Hematopoietic multipotent progenitor cell treated with erythropoietin and hydrocortisone succinate and interleukin-3 and kit ligand, for 15 days (in vitro differentiated cells): ENCODE results near the gene AK8.
A peak's percentile ranks its signal among the peaks of the same experiment; 100 is the strongest.

ENCODE experiments used
- DNase-seq: peaks from one replicate; pipeline ENCODE4 v3.0.0-alpha.2; 2015; ENCODE audit warnings: low spot score

AK8 gene

DNA sequence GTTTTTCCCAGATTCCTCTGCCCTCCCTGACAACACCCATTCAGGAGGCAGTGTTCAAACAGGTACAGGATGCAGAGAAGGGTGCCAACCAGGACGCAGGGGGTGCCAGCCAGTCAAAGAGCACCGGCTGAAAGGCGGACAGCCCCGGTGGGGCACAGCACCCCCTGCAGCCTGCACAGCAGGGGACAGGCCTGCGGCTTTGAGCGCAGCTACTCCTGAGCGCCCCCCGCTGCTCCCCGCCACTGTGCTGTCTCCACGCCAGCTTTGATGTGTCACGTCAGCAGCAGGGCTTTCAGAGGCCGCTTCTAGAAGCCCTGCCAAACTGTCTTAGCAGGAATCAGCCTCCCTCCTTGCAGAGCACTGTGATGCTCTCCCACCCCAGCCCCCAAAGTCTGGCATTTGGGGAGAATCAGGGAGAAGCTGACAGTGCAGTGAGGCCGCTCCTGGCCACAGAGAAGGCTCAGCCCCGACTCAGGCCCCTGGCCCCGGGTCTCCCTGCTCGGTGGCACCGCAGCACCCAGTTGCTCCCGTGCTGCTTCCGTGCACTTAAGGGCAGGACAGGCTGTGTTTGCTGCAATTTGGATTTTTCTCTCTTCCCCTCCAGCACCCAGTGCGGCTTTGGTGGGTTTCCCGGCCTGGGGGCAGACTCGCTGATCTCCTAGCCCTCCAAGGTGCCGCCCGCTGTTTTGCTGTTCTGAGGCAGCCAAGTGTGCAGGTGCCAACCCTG is 20.3 kb downstream of the AK8 start:
- DNase-seq, result no peak

DNA sequence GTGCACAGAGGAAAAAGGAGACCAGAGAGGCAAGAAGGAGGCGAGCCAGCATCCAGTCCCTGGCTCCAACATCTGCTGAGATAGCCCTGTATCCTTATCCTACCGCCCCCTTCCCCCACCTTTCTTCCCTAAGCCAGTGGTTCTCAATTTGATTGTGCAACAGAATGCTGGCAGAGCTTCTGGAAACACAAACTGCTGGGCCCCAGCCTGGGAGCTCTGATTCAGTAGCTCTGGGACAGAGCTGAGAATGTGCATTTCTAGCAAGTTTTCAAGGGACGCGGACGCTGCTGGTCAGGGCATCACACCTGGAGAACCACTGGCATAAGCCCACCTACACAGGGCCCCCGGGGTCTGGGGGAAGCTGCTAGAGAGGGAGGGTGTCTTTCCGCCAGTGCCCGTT is 21.1 kb downstream of the AK8 start:
- DNase-seq, result no peak

DNA sequence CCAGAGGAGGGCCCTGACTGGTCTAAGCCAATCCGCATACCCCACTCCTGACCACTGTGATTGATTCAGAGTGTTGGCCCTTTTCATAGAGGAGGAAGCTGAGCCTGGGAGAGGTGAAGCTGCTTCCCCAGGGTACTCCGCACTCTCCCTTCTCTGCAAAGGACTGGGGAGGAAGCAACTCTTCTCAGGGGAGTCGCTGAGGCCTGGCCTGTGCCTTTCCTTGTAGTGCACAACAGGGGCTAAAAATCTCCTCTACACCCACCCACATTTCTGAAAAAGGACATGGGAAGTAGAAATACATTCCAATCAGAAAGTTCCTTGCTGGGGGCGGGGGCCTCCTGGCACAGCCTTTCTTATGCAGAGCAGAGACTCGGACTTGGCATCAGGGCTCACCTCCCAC is 22.2 kb downstream of the AK8 start:
- DNase-seq, result no peak

DNA sequence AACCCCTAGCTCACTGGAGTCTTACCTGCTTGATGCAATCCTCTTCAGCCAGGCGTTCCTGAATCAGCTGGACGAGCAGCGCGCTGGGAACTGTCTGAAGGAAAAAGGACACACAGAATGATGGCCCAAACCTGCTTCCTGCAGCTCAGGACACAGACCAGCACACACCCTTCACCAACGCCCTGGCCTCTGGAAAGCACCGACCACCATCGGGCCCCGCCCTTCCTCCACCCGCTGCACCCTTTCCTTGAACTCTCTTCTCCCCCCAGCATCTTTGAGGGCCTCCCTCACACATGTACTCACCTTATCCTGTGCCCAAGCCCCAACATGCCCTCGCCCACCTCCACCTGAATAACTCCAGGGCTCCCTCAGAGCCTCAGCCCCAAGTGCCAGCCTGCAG is 23.3 kb downstream of the AK8 start:
- DNase-seq, result no peak

DNA sequence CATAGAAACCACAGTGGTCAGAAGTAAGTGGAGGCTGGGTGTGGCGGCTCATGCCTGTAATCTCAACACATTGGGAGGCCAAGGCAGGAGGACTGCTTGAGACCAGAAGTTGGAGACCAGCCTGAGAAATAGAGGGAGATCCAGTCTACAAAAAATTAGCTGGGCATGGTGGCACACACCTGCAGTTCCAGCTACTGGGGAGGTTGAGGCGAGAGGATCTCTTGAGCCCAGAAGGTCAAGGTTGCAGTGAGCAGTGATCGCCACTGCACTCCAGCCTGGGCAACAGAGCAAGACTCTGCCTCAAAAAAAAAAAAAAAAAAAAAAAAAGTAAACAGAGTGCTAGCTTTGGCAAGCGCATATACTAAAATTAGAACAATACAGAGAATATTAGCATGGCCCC is 24.6 kb downstream of the AK8 start:
- DNase-seq, result no peak

DNA sequence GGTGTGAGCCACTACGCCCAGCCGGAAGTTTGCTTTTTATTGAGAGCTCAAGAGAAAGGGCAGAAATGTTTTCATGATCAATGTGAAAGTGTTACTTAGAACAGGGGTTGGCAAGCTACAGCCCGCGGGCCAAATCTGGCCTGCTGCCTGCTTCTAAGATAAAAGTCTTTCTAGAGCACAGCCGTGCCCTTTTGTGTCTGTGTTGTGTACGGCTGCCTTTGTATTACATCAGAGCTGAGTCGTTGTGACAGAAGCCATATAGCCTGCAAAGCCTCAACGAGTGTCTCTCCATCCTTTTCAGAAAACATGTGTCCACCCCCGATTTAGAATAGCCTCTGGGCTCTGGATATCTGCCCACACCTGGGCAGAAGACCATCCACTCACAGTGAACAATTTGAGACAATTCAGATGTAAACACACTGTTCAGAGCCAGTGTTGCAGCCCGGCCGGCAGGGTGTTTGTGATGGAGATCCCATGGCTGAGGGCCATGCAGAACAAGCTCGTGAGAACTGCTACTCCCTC is 28.8 kb downstream of the AK8 start:
- peak; percentile 8 for DNase-seq

DNA sequence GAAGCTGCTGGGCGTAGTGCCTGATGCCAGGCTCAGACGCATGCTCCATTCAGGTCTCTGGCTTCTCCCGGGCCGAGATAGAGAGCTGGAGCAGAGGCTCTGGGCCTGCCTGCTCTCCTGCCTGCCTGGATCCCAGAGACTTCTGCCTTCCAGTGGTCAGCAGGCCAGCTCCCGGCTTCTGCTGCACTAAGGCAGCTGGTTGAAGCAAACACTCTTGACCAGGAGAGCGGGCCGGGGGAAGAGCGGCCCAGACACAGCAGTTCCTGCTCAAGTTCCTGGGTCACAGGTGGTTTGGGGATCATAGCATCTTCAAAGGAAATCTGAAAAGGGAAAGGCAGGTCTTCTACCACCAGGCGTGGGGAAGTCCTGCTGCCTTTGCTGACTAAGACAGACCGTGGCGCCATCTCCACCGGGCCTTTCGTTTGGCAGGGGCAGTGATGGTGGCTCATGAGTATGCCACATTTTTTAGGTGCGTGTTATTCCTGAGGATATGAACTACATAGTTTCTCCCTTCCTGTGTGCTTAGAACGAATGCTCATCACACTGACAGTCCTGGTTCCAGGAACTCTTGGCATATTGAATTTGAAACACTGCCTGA is 31.1 kb downstream of the AK8 start:
- no peak for DNase-seq

DNA sequence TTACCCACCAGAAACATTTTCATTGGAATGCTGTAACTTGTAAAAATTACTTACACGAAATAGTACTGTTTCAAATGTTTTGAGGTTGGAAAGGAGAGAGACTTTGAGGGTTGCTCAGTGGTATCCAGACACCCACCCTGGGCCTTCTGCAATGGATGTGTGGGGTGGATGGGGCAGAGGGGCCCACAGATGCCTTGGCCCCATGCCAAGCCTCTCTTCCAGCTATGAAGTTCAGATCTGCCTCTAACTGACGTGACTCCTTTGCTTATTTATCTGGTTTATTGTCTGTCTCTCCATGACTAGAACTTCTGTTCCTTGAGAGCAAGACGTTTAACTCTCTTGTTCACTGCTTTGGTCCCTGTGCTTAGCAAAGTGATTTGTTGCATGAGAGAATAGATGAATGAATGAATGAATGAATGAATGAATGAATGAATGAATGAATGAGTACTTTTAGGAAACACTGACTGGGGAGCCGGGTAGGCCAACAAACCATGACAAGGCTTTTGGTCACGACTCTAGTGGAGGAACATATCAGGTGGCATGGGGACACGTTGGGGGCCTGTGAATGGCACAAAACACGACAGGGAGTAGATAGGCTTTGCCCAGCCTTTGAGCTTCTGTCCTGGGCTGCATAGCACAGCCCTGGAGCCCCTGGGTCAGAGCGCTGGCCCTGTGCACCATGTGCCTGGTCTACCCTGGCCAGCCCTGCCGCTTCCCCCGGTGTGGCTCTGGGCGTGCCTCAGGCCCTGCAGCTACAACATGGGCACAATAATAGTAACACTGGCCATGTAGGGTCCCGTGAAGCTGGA is 31.8 kb downstream of the AK8 start:
- no peak for DNase-seq

DNA sequence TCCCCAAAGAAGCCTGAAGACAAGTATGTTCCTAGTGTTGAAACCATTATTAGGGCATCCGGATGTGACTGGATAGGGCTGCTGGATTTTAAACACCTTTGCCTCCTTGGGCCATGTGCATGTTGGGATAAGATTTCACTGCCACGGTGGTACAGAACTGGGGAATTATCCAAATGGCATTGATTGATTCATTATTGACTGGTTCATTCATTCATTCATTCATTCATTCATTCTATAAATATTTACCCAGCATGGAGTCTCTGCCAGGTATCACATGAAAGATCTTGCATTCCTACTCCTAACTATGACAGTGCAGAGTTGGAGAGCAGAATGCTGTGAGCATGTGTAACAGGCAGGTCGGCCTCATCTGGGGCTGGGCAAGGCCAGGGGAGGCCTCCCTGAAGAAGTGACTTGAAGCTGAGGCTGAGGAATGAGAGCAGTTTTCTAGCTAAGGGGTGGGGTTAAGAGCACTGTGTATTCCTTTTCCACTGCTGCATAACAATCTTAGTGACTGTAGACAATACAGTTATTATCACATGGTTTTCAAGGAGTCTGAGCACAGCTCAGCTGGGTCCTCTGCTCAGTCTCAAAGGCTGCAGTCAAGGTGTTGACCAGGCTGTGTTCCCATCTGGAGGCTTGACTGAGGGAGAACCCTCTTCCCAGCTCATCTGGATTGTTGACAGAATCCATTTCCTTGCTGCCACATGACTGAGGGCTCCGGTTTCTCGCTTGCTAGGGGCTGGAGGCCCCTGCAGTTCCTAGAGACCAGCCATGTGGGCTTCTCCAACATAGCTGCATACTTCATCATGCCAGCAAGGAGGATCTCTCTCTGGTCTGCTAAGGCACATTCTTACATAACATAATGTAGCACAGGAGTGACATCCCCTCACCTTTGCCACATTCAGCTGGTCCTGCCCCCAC is 35.7 kb downstream of the AK8 start:
- no peak for DNase-seq

DNA sequence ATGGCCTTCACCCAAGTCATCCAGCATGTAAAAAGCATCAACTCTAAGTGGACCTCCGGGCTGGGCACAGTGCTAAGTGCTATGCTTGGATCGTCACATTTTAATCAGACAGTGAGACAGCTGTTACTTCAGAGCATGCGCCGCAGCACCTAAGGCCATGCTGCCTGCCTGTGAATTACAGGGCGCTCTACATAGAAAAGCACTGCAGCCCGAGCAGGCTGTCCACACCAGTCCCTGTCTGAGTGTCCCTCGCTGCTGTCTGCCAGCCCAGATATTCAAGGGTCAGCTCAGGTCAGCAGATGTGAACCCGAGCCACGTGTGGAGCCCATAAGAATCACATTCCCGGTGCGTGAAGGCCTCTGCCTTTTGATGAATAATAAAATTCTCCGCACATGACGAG is 37.1 kb downstream of the AK8 start:
- no peak for DNase-seq

DNA sequence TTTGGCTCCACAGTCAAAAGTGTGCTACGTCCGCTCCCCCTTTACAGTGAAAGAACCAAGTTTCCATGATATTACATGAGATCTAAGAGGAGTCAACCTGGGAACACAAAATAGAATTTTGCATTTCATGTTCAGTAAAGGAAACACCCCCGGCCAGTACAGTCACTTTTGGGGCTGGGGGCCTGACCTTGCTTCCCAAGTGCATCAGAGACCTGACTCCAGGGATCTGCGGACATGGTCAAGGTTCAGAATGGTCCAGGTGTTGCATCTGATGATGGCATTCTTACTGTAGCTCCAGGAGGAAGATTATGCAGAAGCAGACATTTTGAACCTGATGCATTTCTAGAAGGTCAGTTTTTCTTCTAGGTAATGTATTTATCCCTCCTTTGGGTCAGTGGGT is 39.8 kb downstream of the AK8 start:
- no peak for DNase-seq

DNA sequence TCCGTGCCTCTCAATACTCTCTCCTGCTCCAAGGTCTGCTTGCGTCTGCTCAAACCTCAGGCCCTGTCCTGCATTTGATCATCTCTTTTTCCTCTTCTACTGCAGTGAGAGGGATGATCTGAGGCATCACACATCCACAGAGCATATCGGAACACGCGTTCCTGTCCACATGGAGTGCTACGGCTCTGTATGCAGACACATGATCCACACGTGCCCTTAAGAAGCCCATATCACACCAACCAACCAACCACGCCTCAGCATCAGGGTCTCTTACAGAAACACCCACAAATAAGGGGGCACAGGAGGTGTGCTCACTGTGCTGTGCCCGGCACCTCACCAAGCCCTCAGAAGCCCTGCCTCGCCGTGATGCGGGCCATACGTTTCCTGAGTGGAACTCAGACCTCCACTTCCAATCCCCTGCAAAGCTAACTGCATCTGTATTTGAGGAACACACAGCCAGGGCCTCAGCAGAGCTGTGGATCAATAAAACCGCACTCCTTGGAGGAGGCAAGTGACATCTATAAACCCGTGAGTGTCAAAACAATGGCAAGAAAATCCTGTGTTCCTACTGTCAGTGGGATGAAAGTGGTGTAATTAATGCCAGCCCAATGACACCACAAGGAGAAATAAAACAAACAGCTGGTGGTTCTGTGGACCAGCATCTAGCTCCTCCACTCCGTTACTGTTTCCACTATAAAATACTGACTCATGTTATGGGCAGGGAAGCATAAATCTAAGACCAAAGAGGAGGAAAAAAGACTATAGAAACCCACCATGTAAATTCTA is 40.4 kb downstream of the AK8 start:
- no peak for DNase-seq

DNA sequence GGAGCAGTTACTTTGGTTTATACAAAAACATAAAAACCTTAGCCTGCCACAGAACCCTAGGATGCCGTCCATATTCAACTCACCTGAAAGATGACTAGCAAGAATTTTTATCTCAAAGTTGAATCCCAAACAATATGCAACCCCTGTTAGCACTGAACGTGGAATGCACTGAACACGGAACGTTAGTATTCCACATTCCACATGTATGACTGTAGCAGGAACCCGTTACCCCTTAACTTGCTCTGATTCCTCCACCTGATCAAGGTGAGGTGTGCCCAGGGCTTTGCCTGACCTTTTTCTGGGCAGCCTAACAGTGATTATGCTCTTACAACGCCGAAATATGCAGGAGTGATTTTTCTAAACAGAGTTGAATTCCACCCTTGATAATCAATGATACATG is 43.7 kb downstream of the AK8 start:
- no peak for DNase-seq

DNA sequence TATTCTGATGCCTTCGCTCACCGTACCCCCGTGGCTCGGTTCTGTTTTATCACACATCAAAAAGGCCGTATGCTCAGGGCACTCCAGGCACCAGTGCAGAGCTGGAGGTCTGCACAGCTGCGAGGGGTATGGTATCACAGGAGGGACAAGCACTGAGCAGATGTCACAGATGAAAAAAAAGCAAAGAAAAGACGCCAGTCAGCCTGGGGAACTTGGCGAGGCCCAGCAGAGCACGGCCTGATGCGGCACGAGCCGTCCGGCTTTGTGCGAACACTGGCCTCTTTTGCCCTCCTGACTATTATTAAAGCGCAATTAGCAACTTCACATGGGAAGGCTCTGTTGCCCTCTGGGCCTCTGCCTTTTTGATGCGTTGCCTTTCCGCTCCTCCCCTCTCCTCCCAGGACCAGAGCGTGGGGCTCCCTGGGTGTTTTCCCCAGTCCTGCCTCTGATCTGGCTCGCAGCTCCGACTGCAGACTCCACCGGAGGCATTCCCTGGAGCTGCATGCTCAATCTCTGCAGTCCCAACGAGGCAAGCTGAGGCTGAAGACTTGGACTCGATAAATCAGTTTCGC is 44.4 kb downstream of the AK8 start:
- DNase-seq, result no peak

DNA sequence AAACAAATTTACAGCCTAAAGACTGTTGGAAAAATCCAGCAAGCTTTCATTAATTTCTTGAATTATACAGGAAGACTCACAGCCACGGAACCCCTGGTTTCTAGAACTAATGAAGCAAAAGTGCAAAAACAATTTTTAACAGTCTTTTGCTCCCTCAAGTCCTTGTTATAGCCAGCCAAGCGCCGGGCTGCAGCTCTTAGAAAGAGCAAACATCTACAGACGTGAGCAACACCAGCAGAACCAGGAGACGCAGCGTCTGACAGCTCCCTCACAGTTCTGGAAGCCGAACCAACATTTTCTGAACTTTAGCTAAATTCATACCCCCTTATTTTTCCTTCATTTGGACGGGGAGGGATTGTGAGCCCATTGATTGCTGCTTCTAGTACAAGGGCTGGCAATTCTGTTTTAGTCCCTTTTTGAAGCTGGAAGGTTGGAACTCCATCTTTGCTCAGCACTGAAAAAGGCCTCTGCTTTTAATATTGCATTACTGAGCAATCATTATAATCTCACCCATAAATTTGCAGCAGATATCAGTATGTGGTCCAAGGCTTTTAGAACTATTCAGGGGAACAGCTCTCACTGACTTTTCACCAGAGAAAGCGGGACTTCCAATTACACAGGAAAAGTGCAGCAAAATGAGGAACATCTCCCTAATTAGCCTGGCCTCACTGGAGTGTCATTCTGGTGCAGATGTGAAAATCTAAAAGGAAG is 45.8 kb downstream of the AK8 start:
- DNase-seq, result no peak

DNA sequence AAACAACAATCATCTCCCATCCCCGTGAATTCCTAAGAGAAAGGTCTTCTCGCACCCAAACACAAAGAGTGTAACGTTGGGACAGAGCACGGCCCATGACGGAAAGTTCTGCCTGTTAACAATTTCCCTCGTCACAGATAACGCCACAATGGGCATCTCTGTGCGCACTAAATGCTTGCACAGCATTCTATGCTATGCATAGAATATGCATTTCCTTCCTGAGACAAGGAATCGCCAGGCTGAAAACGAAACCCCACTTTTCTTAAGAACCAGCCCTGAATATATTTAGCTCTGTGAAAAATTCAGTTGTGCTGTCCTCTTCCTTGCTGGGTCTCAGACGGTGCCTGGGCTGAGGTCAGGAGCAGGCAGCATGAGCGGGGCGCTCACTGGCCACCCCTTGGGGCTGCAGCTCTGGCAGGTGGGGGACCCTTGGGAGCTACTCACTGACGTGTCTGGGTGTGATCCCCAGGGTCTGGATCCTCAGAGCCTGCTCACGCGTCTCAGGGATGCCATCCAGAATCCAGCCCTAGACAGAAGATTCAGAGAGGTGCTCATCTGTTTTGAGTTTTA is 49.8 kb downstream of the AK8 start:
- DNase-seq, result no peak

DNA sequence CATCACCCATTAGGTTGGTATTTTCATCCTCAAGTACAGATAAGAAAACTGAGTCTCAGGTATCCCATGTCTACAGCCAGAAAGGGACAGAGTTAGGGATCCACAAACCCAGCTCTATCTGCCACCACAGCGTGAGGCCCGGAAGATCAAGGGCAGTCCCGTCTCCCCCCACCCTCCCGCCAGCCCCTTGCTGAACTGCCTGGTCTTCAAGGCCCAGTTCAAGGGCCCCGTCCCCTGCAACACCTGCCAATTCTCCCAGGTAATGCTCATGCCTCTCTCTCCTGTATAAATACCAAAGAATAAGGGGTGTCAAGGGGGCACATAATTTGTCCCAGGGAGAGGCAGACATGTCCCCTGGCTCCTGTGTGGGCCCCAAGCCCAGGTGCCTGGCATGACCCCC is 50.7 kb downstream of the AK8 start:
- DNase-seq, result no peak

DNA sequence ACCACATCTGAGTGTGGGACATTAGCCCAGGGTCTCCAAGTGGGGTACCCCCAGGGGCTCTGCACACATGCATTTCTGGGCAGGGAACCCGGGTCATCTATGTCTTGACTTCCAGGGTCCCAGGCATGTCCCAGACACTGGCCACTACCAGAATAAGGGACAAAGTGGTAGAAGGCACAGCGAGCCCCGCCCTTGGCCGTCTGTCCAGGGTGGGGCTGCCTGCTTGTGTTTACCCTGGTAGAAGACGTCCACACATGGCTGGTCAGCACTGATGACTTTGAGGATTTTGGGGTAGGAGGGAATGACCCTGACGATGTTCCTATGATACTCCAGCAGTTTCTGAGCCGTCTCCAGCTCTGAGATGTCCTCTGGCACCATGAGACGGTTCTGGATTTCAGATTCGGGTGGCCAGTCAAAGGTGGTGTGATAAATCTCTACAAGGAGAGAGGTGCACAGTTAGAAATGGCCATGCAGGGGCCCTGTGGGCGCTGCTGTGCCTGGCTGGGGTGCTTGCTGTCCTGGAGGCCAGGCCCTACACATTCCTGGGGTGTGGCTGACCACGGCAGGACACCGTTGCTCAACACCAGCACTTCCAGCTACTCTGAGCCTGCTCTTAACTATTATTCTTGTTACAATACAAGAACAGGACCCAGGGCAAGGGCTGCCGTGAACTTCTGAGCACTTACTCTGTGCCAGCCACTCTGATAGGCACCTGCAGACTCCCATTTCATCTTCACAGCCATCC is 51.3 kb downstream of the AK8 start:
- no peak for DNase-seq

DNA sequence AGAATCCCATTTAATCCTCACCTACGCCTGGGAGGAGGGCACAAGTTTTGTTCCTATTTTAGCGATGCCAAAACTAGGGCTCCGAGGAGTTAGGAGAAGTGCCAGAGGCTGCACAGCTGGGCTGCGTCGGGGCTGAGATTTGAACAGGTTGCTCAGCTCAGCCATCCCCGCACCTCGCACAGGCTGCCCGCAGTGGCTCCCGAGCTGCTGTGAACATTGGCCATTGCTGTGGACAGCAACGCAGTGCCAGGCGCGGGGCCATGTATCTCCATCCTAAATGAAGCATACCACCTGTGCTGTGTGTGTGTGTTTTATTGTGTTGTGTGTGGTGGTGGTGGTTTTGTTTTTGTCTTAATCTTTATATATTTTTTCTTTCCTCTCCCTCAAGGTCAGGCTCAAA is 52.0 kb downstream of the AK8 start:
- DNase-seq, result no peak
